Glomerular endothelial cell (primary cell): ENCODE results near the gene ZNF219. TPM values are rescaled to one million over a fixed set of nuclear protein-coding genes. Genes with fewer than 3 reads are reported as not detected.
A peak's percentile ranks its signal among the peaks of the same experiment; 100 is the strongest.

Experiments
- DNase-seq: peaks from one replicate; pipeline ENCODE4 v3.0.0-alpha.2; 2011; ENCODE audit warnings: low read depth, low spot score; ENCODE audit errors: extremely low read depth
- total RNA-seq: library from RNA; depleted of rRNA; stranded (reverse); fragments of >200 nt; gene quantifications from 2 replicates; pipeline ENCODE4 v1.2.3, GENCODE V29; 2015

Gene ZNF219
- total RNA-seq, 1 donor from 2014 or later, result 20.9 TPM

- DNase-seq, result no peak
These were observed 9.8 kb downstream of the ZNF219 start for GRCh38 chr14:21088687-21089086.

DNA sequence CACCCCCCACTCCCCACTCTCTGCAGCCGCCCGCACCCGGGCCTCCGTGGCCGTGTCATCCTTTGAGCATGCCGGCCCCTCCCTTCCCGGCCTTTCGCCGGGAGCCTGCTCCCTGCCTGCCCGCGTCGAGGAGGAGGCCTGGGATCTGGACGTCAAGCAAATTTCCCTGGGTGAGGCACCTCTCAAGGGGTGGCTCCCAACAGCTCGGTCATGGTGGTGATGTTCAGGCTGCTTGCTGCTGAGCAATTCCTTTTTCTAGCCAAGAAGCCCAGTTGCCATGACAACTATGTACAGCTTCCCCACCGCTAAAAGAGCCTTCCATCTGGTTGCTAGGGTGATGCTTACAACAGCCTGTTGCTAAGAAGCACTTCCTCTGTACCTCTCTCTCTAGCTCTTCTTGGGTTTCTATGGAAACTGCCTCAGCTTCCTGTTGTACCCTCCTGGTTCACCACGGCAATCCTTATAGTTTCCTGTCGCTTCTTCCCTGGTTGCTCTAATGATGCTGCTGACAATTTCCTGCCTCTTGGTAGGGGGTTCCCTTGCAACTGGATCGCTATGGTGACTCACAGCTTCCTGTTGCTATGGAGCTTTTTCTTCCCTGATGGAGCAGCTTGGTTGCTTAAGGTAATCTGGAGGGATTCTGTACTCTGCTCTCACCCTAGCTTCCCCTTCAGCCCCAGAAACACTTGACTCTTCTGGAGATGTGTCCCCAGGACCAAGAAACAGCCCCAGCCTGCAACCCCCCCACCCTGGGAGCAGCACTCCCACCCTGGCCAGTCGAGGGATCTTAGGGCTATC lies 11.0 kb downstream of the ZNF219 start:
- peak; percentile 83 for DNase-seq

- DNase-seq, result no peak
These were observed 11.6 kb downstream of the ZNF219 start for GRCh38 chr14:21086908-21087293.

DNA sequence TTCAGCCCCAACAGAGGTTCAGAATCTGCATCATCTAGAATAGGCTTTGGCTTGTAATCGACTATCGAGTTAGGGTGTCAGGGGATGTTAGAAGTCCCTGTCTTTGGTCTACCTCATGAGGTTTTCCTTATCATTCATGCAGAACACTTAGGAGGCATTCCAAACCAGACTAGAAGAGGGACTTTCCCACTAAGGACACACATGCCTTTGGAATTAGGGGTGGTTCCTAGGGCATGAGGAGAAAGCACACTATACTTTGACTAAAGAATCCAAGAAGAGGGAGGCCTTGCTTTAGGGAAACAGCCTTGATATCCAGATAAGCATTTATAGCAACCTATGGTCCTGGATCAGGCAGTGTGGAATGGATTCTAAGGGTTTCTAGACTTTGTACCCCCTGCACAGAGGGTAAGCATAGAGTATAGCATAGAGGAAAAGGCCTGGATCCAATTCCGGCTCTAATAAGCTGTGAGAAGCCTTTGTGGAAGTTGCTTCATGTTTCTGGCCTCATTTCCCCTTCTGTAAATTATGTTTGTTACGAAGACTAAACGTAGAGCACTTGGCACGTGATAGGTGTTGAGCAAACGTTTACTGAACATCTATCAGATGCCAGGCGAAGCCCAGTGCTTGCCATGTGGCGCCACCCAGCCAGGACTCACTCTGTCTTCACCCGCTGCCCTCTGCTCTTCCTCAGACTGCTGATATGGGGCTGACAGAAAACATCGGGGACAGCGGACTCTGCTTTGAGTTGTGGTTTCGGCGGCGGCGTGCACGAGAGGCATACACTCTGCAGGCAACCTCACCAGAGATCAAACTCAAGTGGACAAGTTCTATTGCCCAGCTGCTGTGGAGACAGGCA lies 13.2 kb downstream of the ZNF219 start:
- no peak for DNase-seq

DNA sequence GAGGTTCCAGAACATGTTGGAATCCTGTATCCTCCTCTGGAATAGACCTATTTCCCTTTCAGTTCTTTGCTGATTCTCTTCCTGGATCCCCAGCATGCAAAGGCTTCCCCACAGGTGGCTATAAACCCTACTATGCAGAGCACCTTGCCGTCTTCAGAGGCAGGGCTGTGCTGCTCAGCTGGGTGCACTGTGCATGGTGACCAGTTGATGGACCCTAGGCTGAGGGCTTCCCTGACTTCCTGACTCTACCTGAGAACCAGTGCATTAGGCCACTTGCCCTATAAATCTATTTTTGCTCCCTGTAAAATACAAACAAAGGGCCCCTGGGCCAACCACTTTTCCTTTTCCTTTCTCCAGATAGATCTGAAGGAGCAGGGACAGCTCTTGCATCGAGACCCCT lies 14.1 kb downstream of the ZNF219 start:
- DNase-seq, result no peak

- DNase-seq, result no peak
These were observed 14.7 kb downstream of the ZNF219 start for GRCh38 chr14:21083565-21084325.

GRCh38 chr14:21081521-21082142 lies 16.8 kb downstream of the ZNF219 start:
- DNase-seq, result no peak

DNA sequence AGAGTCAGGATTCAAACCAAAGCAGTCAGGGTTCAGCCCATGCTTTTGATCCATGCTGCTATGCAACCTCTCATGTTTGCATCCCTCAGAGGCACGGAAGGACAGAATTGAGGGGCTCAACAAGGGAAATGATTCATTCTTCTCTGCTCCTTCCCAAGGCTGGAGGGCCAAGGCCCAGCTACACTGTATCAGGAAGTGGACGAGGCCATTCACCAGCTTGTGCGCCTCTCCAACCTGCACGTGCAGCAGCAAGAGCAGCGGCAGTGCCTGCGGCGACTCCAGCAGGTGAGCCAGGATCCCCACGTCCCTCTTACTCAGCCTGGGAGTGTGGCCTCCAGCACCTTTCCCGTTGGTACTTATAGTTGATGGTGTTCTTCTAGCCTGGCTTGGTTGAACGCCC lies 19.7 kb downstream of the ZNF219 start:
- no peak for DNase-seq

DNA sequence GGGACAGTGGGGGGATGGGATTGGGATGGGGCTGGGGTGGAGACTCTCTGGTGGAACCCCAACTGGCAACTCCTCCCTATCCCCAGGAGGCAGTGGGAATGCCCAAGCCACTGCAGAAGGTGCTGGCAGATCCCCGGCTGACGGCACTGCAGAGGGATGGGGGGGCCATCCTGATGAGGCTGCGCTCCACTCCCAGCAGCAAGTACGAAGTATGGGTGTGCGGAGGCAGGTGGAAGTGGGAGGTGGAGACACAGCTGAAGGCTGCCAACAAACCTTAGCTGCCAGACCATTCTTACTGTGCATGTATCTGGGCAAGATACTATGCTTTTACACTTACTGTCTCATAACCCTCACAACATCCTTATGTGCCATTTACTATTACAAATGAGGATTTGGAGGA lies 20.2 kb downstream of the ZNF219 start:
- DNase-seq, result no peak

DNA sequence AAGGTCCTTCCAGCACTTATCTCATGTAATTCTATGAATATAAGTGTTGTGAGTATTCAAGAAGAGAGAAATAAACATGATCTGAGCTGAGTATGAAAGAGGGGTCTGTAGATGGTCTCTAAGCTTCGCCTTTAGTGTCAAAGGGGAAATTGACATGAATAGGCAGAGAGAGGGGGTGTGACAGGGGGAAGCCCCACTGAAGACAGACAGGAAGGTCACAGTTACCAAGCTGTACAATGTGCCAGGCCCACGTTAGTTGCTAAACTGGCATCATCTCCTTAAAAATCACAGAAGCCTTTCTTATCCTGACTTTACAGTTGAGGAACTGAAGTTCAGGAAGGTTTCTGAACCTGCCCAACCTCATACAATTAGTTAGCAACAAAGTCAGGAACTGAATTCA lies 20.8 kb downstream of the ZNF219 start:
- no peak for DNase-seq

GRCh38 chr14:21075719-21076437 lies 22.6 kb downstream of the ZNF219 start:
- no peak for DNase-seq

GRCh38 chr14:21074398-21075272 lies 23.8 kb downstream of the ZNF219 start:
- DNase-seq, result no peak

GRCh38 chr14:21073921-21074320 lies 24.5 kb downstream of the ZNF219 start:
- DNase-seq, result no peak

GRCh38 chr14:21072781-21073339 lies 25.6 kb downstream of the ZNF219 start:
- no peak for DNase-seq

- no peak for DNase-seq
These were observed 26.4 kb downstream of the ZNF219 start for GRCh38 chr14:21072031-21072473.

- no peak for DNase-seq
These were observed 27.0 kb downstream of the ZNF219 start for GRCh38 chr14:21071225-21072030.

DNA sequence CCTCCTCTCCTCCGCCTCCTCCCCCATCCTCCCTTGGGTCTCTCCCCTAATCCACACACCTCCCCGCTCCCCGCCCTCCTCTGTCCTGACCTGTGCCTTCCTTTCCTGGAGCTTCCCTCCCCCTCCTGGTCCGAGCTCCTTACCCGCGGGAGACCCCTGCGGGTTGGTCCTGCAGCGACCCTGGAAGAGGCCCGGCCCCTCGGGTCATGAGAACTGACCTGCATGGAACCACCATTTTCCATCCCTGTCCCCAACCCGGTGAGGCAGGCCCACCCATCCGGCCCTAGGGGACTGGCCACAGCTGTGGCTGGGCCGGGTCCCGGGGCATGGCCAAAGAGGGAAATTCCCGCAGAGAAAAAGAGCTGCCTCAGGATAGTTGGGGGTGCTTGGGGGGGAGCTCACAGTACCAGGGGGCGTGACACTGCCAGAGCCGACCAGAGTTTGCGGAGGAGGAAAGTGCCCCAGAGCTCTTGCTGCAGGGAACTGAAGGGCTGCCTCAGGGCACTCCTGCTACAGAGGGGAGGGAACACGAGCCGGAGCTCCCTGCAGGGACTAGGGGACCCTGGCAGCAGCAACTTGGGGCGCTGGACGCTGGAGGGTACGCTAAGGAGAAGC lies 27.7 kb downstream of the ZNF219 start:
- no peak for DNase-seq
